Neural progenitor cell (in vitro differentiated cells): ENCODE measurements around the gene SNX14. TPM values are rescaled to one million over a fixed set of nuclear protein-coding genes. Genes with fewer than 3 reads are reported as not detected.

Source experiments
- DNase-seq: peaks from one replicate; pipeline ENCODE4 v3.0.0-alpha.2; 2016; ENCODE audit warnings: low spot score
- H2AFZ ChIP-seq: fragments of 200-600 bp; sonication (generic); replicated peaks from 2 replicates; pipeline ENCODE4 v1.6.1; 2016; ENCODE audit warnings: antibody characterized with exemption
- H3F3A ChIP-seq: fragments of 200-600 bp; sonication (generic); 2 replicates; pipeline ENCODE4 v1.6.1; 2016; ENCODE audit warnings: antibody characterized with exemption, low read depth
- H3K27ac ChIP-seq: fragments of 200-600 bp; sonication (generic); 2 replicates; pipeline ENCODE4 v1.5.1; 2016; ENCODE audit warnings: mild to moderate bottlenecking
- H3K27me3 ChIP-seq: fragments of 200-600 bp; sonication (generic); 2 replicates; pipeline ENCODE4 v1.6.1; 2016; ENCODE audit warnings: mild to moderate bottlenecking, moderate library complexity
- H3K36me3 ChIP-seq: fragments of 200-600 bp; sonication (generic); 2 replicates; pipeline ENCODE4 v1.5.1; 2016
- H3K4me1 ChIP-seq: fragments of 200-600 bp; sonication (generic); 2 replicates; pipeline ENCODE4 v1.6.1; 2016; ENCODE audit warnings: mixed run types
- H3K4me2 ChIP-seq: fragments of 200-600 bp; sonication (generic); 2 replicates; pipeline ENCODE4 v1.6.1; 2016
- H3K4me3 ChIP-seq: fragments of 200-600 bp; sonication (generic); 2 replicates; pipeline ENCODE4 v1.5.1; 2016
- H3K79me2 ChIP-seq: fragments of 200-600 bp; sonication (generic); 2 replicates; pipeline ENCODE4 v1.6.1; 2016; ENCODE audit warnings: low read depth
- H3K9ac ChIP-seq: fragments of 200-600 bp; sonication (generic); 2 replicates; pipeline ENCODE4 v1.6.1; 2016
- H3K9me3 ChIP-seq: fragments of 200-600 bp; sonication (generic); 2 replicates; pipeline ENCODE4 v1.5.1; 2016; ENCODE audit warnings: low read depth
- H4K20me1 ChIP-seq: fragments of 200-600 bp; sonication (generic); 2 replicates; pipeline ENCODE4 v1.6.1; 2016; ENCODE audit warnings: low read depth
- H3K27ac Mint-ChIP-seq: 3 replicates; pipeline ENCODE4 v1.8.0; 2021; ENCODE audit warnings: mixed read lengths
- H3K27me3 Mint-ChIP-seq: 2 replicates; pipeline ENCODE4 v1.8.0; 2022; ENCODE audit warnings: low read depth, mild to moderate bottlenecking, inconsistent platforms, moderate library complexity, mixed read lengths; ENCODE audit not compliant: insufficient read depth
- H3K36me3 Mint-ChIP-seq: 3 replicates; pipeline ENCODE4 v1.8.0; 2021; ENCODE audit warnings: mixed read lengths
- H3K4me1 Mint-ChIP-seq: 3 replicates; pipeline ENCODE4 v1.8.0; 2021; ENCODE audit warnings: mixed read lengths
- H3K4me3 Mint-ChIP-seq: 3 replicates; pipeline ENCODE4 v1.8.0; 2021; ENCODE audit warnings: mild to moderate bottlenecking, moderate library complexity, mixed read lengths
- H3K9me3 Mint-ChIP-seq: 3 replicates; pipeline ENCODE4 v1.8.0; 2020; ENCODE audit warnings: mixed read lengths
- CTCF ChIP-seq: fragments of 200-600 bp; sonication (generic); IDR thresholded peaks from 2 replicates; pipeline ENCODE4 v1.5.1; 2017; ENCODE audit warnings: antibody characterized with exemption, mild to moderate bottlenecking
- EZH2 ChIP-seq: fragments of 200-600 bp; sonication (generic); IDR thresholded peaks from 2 replicates; pipeline ENCODE4 v1.6.1; 2017; ENCODE audit warnings: antibody characterized with exemption, mild to moderate bottlenecking, moderate library complexity
- EZH2phosphoT487 ChIP-seq: fragments of 200-600 bp; sonication (generic); IDR thresholded peaks from 2 replicates; pipeline ENCODE4 v1.6.1; 2017; ENCODE audit warnings: antibody characterized with exemption
- total RNA-seq: library from RNA; depleted of rRNA; stranded (reverse); fragments of >200 nt; gene quantifications from 2 replicates; pipeline ENCODE4 v1.2.3, GENCODE V29; 2015; ENCODE audit warnings: low replicate concordance

Gene SNX14
- total RNA-seq, 1 donor from 2014 or later, result 95.2 TPM

GRCh38 chr6:85482905-85483700 is 110.6 kb downstream of the SNX14 start:
- H3K27me3 ChIP-seq, result no peaks in the 10 kb centered on the region
- H3K4me3 ChIP-seq, result no peak overlapping the region
- DNase-seq, result peak; percentile 63
- H3K9me3 Mint-ChIP-seq, result no peaks in the 10 kb centered on the region
- H3K4me1 Mint-ChIP-seq, result peaks cover 3% of the 10 kb centered on the region
- H3K36me3 Mint-ChIP-seq, result no peaks in the 10 kb centered on the region
- no peak overlapping the region for H3K4me3 Mint-ChIP-seq
- H3K27me3 Mint-ChIP-seq, result peaks cover 2% of the 10 kb centered on the region
- TF ChIP-seq CTCF, result peak; percentile 99
- TF ChIP-seq EZH2, result no peak
- TF ChIP-seq EZH2phosphoT487, result no peak
- H3K36me3 ChIP-seq, result no peaks in the 10 kb centered on the region
- no peaks in the 10 kb centered on the region for H3F3A ChIP-seq
- no peak overlapping the region for H3K27ac Mint-ChIP-seq
- H3K4me2 ChIP-seq, result no peak overlapping the region
- no peaks in the 10 kb centered on the region for H4K20me1 ChIP-seq
- H2AFZ ChIP-seq, result no peak overlapping the region
- no peaks in the 10 kb centered on the region for H3K4me1 ChIP-seq
- no peak overlapping the region for H3K9ac ChIP-seq
- H3K79me2 ChIP-seq, result no peaks in the 10 kb centered on the region
- no peaks in the 10 kb centered on the region for H3K9me3 ChIP-seq
- H3K27ac ChIP-seq, result no peak overlapping the region

- no peak overlapping the region for H3K9ac ChIP-seq
- no peaks in the 10 kb centered on the region for H3K79me2 ChIP-seq
- H3K27ac ChIP-seq, result no peak overlapping the region
- no peaks in the 10 kb centered on the region for H3K9me3 ChIP-seq
- no peaks in the 10 kb centered on the region for H3K36me3 ChIP-seq
- no peaks in the 10 kb centered on the region for H3K27me3 ChIP-seq
- DNase-seq, result no peak
- H3K9me3 Mint-ChIP-seq, result no peaks in the 10 kb centered on the region
- H3K4me3 Mint-ChIP-seq, result no peak overlapping the region
- no peaks in the 10 kb centered on the region for H3K4me1 ChIP-seq
- no peaks in the 10 kb centered on the region for H4K20me1 ChIP-seq
- no peaks in the 10 kb centered on the region for H3F3A ChIP-seq
- no peak overlapping the region for H2AFZ ChIP-seq
- no peak overlapping the region for H3K27ac Mint-ChIP-seq
- TF ChIP-seq CTCF (no peak), EZH2phosphoT487 (no peak), EZH2 (no peak)
- H3K27me3 Mint-ChIP-seq, result peaks cover 7% of the 10 kb centered on the region
- no peak overlapping the region for H3K4me2 ChIP-seq
- peaks cover 3% of the 10 kb centered on the region for H3K4me1 Mint-ChIP-seq
- H3K4me3 ChIP-seq, result no peak overlapping the region
- no peaks in the 10 kb centered on the region for H3K36me3 Mint-ChIP-seq
Observed at GRCh38 chr6:85482206-85482904, 111.3 kb downstream of the SNX14 start.

GRCh38 chr6:85479208-85479607 is 114.5 kb downstream of the SNX14 start:
- Histone ChIP-seq H3F3A (no peaks in the 10 kb centered on the region), H2AFZ (no peak overlapping the region), H3K4me2 (no peak overlapping the region), H3K9me3 (no peaks in the 10 kb centered on the region), H4K20me1 (no peaks in the 10 kb centered on the region), H3K79me2 (no peaks in the 10 kb centered on the region), H3K4me3 (no peak overlapping the region), H3K36me3 (no peaks in the 10 kb centered on the region), H3K27me3 (no peaks in the 10 kb centered on the region), H3K27ac (no peak overlapping the region), H3K9ac (no peak overlapping the region), H3K4me1 (no peaks in the 10 kb centered on the region)
- Mint-ChIP-seq H3K27ac (no peak overlapping the region), H3K9me3 (peaks cover 8% of the 10 kb centered on the region), H3K4me1 (no peaks in the 10 kb centered on the region), H3K27me3 (peaks cover 5% of the 10 kb centered on the region), H3K4me3 (no peak overlapping the region), H3K36me3 (peaks cover 2% of the 10 kb centered on the region)
- TF ChIP-seq EZH2 (no peak), CTCF (no peak), EZH2phosphoT487 (no peak)
- DNase-seq, result no peak
